HG02938 (cell line): Measurements from ENCODE around the gene PCDH9.

ENCODE experiments used
- ATAC-seq: cut with Tn5 transposase; IDR thresholded peaks from one replicate; pipeline ENCODE4 v1.9.1; 2021; ENCODE audit warnings: mild to moderate bottlenecking, moderate library complexity; ENCODE audit not compliant: unreplicated experiment

Gene PCDH9

GRCh38 chr13:66365101-66365500, 865.0 kb downstream of the PCDH9 start:
- no peak for ATAC-seq

DNA sequence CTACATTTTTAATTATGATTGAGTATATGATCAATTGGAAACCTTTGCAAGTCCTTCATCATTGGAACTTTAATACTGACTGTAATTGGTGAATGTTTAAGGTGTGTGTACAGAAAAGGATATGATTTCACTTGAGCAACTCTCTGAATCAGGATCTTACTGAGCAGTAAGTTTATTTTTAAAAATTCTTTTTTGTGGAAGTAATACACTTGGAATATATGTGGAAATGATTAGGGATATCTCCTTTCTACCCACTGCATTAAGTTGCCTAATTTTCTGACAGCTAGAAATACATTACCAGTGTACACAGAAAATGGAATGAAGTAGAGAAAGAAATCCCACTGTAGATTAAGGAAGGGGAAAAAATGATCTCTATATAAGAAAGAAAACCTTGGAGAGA, 865.8 kb downstream of the PCDH9 start:
- ATAC-seq, result no peak

DNA sequence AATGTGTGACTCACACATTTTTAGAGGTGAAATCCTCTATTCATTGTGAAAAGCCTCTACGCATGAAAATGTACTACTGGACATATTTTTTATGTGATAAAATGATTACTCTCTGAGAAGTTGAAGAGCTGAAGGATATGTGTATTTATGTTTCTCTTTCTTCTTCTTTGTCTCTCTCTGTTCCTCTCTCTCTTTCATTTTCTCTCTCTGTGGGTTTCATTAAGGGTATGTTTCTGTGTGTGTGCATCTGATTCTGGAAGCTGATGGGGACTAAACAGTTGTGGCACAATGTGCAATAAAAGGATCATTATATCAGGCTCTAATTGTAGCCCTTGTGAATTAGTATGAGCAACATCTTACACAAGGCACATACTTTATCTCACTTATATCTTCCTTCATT, 867.7 kb downstream of the PCDH9 start:
- ATAC-seq, result no peak

DNA sequence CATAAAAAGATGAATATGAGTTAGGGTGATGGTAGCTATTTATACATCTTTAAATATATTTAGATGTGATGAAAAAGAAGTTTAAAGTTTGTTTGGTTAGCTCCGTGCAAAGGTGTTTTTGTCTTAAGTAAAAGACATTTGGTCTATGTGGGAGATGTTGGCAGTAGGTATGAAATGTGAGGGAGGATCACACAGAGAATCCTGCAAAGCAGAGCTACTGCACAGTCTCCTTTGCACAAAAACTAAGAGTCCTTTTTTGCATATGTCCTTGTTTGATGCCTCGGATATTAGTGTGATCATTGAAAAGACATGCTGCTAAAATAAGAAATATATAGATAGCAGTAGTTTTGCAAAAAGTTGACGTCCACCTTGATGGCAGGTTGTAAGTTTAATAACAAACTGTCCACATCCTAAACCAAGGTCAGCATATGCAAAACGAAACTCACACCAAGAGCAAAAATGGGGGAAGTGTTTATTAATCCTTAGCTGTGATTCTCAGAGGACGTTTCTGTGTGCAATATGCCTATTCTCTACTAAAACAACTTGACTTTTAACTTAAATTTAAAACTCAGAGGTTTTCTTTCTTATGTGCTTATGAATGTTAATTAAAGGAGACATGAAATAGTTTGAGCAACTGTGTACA, 870.1 kb downstream of the PCDH9 start:
- peak; percentile 48 for ATAC-seq

DNA sequence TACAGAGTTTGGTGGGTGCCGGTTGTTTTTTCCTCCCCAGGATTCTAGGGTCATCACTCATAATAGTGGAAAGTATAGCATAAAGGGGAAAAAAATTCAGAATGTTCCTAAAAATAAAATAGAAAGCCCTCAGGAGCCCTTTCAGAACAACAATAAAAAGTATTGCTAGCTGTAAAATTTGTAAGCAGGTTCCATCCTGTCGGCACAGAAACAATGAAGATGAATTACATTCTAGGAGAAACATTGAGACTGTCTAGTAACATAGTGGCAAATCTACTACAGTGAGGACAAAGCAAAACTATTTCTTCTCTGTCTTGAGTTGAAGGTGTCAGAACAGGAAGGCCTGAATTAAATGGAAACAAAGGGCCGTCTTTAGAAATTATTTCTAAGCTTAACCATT, 870.7 kb downstream of the PCDH9 start:
- ATAC-seq, result no peak

DNA sequence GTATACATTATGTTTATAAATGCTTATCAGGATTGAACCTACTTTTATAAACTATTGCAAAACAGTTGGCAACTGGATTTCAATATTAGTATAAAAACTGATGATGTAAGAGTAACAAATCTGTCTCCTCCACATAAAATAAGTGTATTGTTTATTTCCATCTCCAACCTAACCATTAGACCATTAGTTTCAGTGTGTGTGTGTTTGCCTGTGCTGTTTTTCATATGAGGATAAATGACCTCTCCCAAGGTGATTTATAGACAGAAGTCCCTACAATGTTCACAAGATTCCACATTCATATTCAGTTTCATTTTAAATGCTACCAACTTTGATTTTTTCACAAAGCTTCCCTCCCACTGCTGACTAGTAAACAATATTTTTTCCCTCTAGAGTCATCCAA, 871.6 kb downstream of the PCDH9 start:
- no peak for ATAC-seq

- ATAC-seq, result no peak
Observed at GRCh38 chr13:66357463-66357862, 872.7 kb downstream of the PCDH9 start.

GRCh38 chr13:66354879-66355751, 875.0 kb downstream of the PCDH9 start:
- no peak for ATAC-seq

DNA sequence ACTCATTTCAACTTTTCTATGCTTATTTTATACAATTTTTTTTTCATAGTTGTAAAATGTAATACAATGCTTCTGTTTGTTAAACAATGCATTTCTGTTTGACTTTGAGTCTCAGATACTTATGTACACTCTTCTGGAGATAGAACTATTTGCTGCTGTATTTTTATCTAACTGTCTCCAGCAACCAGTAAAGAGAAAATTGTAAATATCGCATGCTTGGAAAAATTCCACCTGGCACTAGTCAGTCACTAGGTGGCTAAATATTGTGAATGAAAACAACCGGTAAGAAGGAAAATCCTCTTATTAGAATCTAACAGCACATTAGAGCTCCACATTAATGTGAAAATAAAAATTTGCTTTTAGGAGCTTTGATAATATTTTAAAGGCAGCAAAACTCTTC, 876.5 kb downstream of the PCDH9 start:
- no peak for ATAC-seq

DNA sequence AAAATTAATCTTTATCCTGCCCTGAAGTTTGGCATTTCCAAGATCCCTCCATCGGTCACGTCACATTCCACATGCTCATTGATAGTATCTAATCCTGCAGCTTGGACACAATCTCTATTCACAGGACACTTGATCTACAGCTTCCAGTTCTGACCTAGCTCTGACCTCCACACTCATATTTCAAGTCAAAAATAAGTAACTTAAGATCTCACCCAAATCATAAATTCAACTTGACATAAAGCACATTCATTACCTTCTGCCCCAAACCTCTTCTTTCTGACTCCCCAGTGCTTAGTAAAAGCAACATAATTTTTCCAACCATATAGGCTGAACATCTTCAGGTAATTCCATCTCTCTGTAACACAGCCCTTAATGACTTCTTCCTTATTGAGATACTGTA, 880.2 kb downstream of the PCDH9 start:
- no peak for ATAC-seq

- no peak for ATAC-seq
Observed at GRCh38 chr13:66348745-66349690, 881.1 kb downstream of the PCDH9 start.

GRCh38 chr13:66347486-66348117, 882.5 kb downstream of the PCDH9 start:
- ATAC-seq, result no peak

- ATAC-seq, result no peak
Observed at GRCh38 chr13:66345971-66346370, 884.2 kb downstream of the PCDH9 start.

- ATAC-seq, result no peak
Observed at GRCh38 chr13:66345518-66345810, 884.7 kb downstream of the PCDH9 start.

DNA sequence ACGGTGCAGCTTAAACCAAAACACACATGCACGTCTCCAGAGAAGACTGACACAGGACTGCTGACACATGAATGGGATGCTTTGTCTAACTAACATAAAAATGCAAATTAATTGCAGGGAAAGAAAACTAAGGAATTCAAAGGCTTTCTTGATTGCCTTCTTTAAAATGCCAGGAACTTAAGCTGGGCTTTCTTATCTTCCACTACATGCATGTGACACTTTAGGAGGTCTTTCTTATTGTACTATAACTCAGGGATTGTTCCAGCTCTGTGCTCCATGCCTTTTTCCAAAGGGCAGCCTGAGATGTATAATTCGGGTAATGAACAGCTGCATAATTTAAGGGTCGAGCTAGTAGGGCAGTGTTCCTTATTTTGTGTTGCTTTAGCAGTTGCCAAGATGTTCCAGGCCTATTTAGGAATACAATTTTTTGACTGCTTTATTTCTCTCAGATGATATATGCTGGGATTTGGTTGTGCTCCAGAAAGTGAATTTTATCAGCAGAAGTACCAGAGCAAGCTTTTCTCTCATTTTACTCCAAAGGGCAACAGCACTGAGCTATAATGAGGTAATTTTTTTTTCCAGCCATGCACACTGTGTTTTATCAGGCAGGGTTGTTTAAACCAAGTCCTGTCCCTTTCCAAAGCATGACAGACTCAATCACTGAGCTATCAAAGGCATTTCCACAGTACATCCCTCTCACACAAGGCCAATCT, 885.2 kb downstream of the PCDH9 start:
- ATAC-seq, result no peak

GRCh38 chr13:66343224-66343828, 886.8 kb downstream of the PCDH9 start:
- ATAC-seq, result no peak

GRCh38 chr13:66341635-66342377, 888.3 kb downstream of the PCDH9 start:
- no peak for ATAC-seq

DNA sequence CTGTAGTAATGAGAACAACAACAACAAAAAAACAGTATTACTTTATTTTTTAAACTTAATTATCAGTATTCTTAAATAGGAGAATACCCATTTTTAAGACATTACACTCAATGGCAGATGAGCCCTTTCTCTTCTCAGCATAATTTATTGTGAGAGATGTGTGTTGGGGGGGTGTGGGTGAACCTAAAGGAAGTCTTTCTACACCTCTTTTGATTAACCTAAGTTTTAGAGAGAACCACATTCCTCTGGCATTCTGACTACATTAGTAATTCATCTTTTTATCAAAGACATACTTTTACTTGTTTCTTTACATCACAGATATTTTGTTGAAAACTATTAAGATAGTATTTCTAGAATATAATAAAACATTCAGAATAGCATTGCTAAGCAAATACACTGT, 890.9 kb downstream of the PCDH9 start:
- no peak for ATAC-seq

- no peak for ATAC-seq
Observed at GRCh38 chr13:66338542-66338941, 891.6 kb downstream of the PCDH9 start.
